GM23248 (cell line): ENCODE data around the gene KAZALD1.

Source experiments
- EZH2 ChIP-seq: fragments of 200-600 bp; sonication (generic); IDR thresholded peaks from 2 replicates; pipeline ENCODE4 v1.6.1; 2018; ENCODE audit warnings: antibody characterized with exemption, mild to moderate bottlenecking; ENCODE audit not compliant: insufficient read depth, poor library complexity, severe bottlenecking
- EZH2phosphoT487 ChIP-seq: fragments of 200-600 bp; sonication (generic); IDR thresholded peaks from 2 replicates; pipeline ENCODE4 v1.6.1; 2018; ENCODE audit warnings: antibody characterized with exemption, moderate library complexity, mild to moderate bottlenecking, low read depth; ENCODE audit not compliant: insufficient read depth

- TF ChIP-seq EZH2 (no peak), EZH2phosphoT487 (no peak)
Observed at GRCh38 chr10:101076630-101077029, 14.8 kb downstream of the KAZALD1 start.
